ENCODE measurements around the gene BMI1. TPM values are rescaled to one million over a fixed set of nuclear protein-coding genes. Genes with fewer than 3 reads are reported as not detected.
"Not testable (repeated sequence)": the region's sequence is repeated elsewhere in the genome, so short reads cannot be mapped to it uniquely, and the experiment has no call there.

Gene BMI1
- total RNA-seq, 1 donor from 2014 or later = 18.5 TPM

- no peak for DNase-seq (ENCODE audit: low read depth in 2 of 2)
Observed at GRCh38 chr10:22338931-22339330, 18.0 kb downstream of the BMI1 start.

GRCh38 chr10:22339761-22340328, 18.9 kb downstream of the BMI1 start:
- no peak for DNase-seq (ENCODE audit: low read depth in 2 of 2)

GRCh38 chr10:22340329-22341189, 19.7 kb downstream of the BMI1 start:
- DNase-seq (ENCODE audit: low read depth in 2 of 2) = peak; percentile 67 to 79

- no peak for DNase-seq (ENCODE audit: low read depth in 2 of 2)
Observed at GRCh38 chr10:22341190-22341925, 20.5 kb downstream of the BMI1 start.

GRCh38 chr10:22341926-22342196, 21.0 kb downstream of the BMI1 start:
- no peak for DNase-seq (ENCODE audit: low read depth in 2 of 2)

- no peak for DNase-seq (ENCODE audit: low read depth in 2 of 2)
Observed at GRCh38 chr10:22342421-22342820, 21.5 kb downstream of the BMI1 start.

GRCh38 chr10:22343731-22344130, 22.8 kb downstream of the BMI1 start:
- DNase-seq (ENCODE audit: low read depth in 2 of 2) = no peak

- no peak for DNase-seq (ENCODE audit: low read depth in 2 of 2)
Observed at GRCh38 chr10:22344249-22344648, 23.4 kb downstream of the BMI1 start.

GRCh38 chr10:22344781-22345300, 23.9 kb downstream of the BMI1 start:
- DNase-seq (ENCODE audit: low read depth in 2 of 2) = no peak

- DNase-seq (ENCODE audit: low read depth in 2 of 2) = no peak
Observed at GRCh38 chr10:22345301-22346095, 24.6 kb downstream of the BMI1 start, which contains the start of gene SPAG6. Gene SPAG6, plus strand, starts transcription at chr10:22345496. Its CDS starts 116 bp downstream, at chr10:22345612.

- DNase-seq (ENCODE audit: low read depth in 2 of 2) = no peak
Observed at GRCh38 chr10:22346096-22346661, 25.3 kb downstream of the BMI1 start.

GRCh38 chr10:22349755-22350154, 28.9 kb downstream of the BMI1 start:
- DNase-seq (ENCODE audit: low read depth in 2 of 2) = no peak

GRCh38 chr10:22351131-22351703, 30.3 kb downstream of the BMI1 start:
- DNase-seq (ENCODE audit: low read depth in 2 of 2) = no peak

GRCh38 chr10:22356324-22356873, 35.5 kb downstream of the BMI1 start:
- no peak for DNase-seq (ENCODE audit: low read depth in 2 of 2)

- not testable (repeated sequence) for DNase-seq (ENCODE audit: low read depth in 2 of 2)
Observed at GRCh38 chr10:22357770-22358169, 36.9 kb downstream of the BMI1 start.

GRCh38 chr10:22363305-22363704, 42.4 kb downstream of the BMI1 start:
- DNase-seq (ENCODE audit: low read depth in 2 of 2) = no peak

GRCh38 chr10:22364407-22365140, 43.7 kb downstream of the BMI1 start:
- DNase-seq (ENCODE audit: low read depth in 2 of 2) = no peak

GRCh38 chr10:22365233-22365632, 44.3 kb downstream of the BMI1 start:
- no peak for DNase-seq (ENCODE audit: low read depth in 2 of 2)

- DNase-seq (ENCODE audit: low read depth in 2 of 2) = no peak
Observed at GRCh38 chr10:22365644-22366434, 44.9 kb downstream of the BMI1 start.
